ENCODE measurements around the gene NEIL3.

DNA sequence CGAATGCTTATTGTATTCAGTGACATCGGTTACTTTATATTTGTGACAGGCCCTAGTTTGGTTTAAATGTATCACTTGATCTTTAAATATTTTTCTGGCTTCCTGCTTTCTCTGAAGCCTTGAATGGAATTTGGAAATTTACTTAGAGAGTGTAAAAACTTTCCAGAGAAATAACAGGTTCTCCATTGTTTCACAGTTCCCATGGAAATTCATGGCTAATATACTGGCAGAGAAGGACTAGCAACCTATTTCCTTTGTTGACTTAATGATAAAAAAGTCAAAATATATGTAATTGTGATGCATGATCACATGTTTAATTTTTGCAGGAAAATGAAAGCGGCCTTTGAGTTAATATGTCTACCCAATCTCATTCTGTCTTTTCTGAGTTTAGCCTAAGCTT, 13.2 kb downstream of the NEIL3 start:
- TF ChIP-seq SIN3A (IDR thresholded peaks at IDR 0.05; ENCODE audit: low read depth, low read length), result no peak
- no peak for TF ChIP-seq POLR2A (IDR thresholded peaks at IDR 0.05; ENCODE audit: low read depth, low read length)
- no peak for TF ChIP-seq POLR2AphosphoS5 (IDR thresholded peaks at IDR 0.05; ENCODE audit: low read length)
- TF ChIP-seq, protein P1, sequence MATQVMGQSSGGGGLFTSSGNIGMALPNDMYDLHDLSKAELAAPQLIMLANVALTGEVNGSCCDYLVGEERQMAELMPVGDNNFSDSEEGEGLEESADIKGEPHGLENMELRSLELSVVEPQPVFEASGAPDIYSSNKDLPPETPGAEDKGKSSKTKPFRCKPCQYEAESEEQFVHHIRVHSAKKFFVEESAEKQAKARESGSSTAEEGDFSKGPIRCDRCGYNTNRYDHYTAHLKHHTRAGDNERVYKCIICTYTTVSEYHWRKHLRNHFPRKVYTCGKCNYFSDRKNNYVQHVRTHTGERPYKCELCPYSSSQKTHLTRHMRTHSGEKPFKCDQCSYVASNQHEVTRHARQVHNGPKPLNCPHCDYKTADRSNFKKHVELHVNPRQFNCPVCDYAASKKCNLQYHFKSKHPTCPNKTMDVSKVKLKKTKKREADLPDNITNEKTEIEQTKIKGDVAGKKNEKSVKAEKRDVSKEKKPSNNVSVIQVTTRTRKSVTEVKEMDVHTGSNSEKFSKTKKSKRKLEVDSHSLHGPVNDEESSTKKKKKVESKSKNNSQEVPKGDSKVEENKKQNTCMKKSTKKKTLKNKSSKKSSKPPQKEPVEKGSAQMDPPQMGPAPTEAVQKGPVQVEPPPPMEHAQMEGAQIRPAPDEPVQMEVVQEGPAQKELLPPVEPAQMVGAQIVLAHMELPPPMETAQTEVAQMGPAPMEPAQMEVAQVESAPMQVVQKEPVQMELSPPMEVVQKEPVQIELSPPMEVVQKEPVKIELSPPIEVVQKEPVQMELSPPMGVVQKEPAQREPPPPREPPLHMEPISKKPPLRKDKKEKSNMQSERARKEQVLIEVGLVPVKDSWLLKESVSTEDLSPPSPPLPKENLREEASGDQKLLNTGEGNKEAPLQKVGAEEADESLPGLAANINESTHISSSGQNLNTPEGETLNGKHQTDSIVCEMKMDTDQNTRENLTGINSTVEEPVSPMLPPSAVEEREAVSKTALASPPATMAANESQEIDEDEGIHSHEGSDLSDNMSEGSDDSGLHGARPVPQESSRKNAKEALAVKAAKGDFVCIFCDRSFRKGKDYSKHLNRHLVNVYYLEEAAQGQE (IDR thresholded peaks at IDR 0.05; ENCODE audit: low read depth, low read length), result no peak
- TF ChIP-seq MXI1 (IDR thresholded peaks at IDR 0.05; ENCODE audit: low read depth, low read length), result no peak
